Activated T-cell treated with anti-CD3 and anti-CD28 coated beads, Interleukin-2, amount 50 U/mL, for 24 hours (primary cell): ENCODE results near the gene ADD3.
"Not testable (repeated sequence)": the region's sequence is repeated elsewhere in the genome, so short reads cannot be mapped to it uniquely, and the experiment has no call there.

Source experiments
- DNase-seq: peaks from one replicate; pipeline ENCODE4 v3.0.0-alpha.2; 2020
- H3K27ac Mint-ChIP-seq: 2 replicates; pipeline ENCODE4 v1.8.0; 2020; ENCODE audit warnings: mild to moderate bottlenecking, mixed read lengths
- H3K27me3 Mint-ChIP-seq: 2 replicates; pipeline ENCODE4 v1.8.0; 2020; ENCODE audit warnings: mixed read lengths
- H3K36me3 Mint-ChIP-seq: 2 replicates; pipeline ENCODE4 v1.8.0; 2020; ENCODE audit warnings: low read depth, mixed read lengths
- H3K4me1 Mint-ChIP-seq: 2 replicates; pipeline ENCODE4 v1.8.0; 2020; ENCODE audit warnings: low read depth, mixed read lengths
- H3K4me3 Mint-ChIP-seq: 2 replicates; pipeline ENCODE4 v1.8.0; 2020; ENCODE audit warnings: mild to moderate bottlenecking, moderate library complexity, mixed read lengths
- H3K9me3 Mint-ChIP-seq: 2 replicates; pipeline ENCODE4 v1.8.0; 2020; ENCODE audit warnings: mixed read lengths

ADD3 gene

DNA sequence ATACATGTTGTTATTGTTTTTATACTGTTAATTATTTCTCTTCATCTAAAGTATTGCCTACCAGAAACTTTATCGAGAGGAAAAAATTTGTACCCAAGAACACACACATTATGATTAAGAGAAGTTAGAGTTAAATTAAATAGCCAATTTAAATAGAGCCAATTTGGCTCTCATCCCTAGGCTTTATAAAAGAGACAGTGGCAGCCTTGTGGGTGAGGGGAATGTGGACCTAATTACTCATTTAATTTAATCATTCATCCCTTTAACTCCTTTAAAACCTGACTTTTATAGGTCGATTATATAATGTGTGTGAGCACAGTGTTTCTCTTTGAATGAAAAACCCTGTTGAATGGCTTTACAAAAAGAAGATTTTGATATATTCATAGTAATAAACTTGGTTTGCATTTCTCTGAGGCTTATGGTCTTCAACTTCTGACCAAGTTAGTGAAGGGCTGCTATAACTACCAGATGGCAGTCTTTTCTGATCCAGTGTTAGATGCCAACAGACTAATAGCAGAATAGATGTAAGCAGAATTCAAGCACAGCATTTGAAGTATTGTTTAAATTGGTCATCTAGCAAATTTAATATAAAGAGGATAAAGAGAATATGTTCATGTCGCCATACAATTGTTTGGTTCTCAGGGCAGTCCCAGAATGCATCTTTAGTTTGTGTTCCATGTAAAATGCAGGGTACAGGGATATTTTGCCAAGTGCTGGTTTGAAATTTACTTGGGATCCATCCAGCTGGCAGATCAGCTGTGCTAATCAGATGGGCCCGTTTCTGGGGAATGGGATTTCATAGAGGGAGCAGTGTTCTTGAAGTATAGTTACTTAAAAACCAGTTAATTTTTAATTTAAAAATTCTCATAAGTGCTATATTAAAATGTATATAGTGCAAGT is 25.3 kb downstream of the ADD3 start:
- Mint-ChIP-seq H3K9me3 (no peaks in the 10 kb centered on the region), H3K4me3 (no peak overlapping the region), H3K27ac (no peak overlapping the region), H3K27me3 (no peaks in the 10 kb centered on the region), H3K4me1 (peaks cover 76% of the 10 kb centered on the region), H3K36me3 (peaks cover 3% of the 10 kb centered on the region)
- DNase-seq: no peak

- peaks cover 82% of the 10 kb centered on the region for H3K4me1 Mint-ChIP-seq
- no peak overlapping the region for H3K4me3 Mint-ChIP-seq
- no peak overlapping the region for H3K27ac Mint-ChIP-seq
- no peak for DNase-seq
- no peaks in the 10 kb centered on the region for H3K27me3 Mint-ChIP-seq
- H3K36me3 Mint-ChIP-seq: peaks cover 3% of the 10 kb centered on the region
- no peaks in the 10 kb centered on the region for H3K9me3 Mint-ChIP-seq
Measured at GRCh38 chr10:110033701-110034235, 26.0 kb downstream of the ADD3 start.

DNA sequence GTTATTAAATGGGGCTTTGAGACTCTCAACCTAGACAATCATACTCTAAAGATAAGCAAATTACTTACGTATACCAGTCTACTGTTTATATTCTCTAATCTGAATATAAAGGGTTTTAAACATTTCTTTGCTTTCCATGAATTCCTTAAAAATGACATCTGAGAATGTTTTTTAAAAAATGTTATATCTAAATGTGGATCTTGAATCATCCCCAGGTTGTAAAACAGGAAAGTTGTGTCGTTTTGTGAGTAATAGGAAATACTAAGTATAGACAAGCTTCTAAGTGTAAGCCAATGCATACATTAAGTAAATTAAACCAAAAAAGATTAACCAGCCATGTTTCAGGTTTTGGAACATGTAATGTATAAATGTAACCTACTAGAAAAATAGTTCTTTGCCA is 26.8 kb downstream of the ADD3 start:
- no peaks in the 10 kb centered on the region for H3K27me3 Mint-ChIP-seq
- no peak overlapping the region for H3K4me3 Mint-ChIP-seq
- DNase-seq: no peak
- no peaks in the 10 kb centered on the region for H3K9me3 Mint-ChIP-seq
- H3K36me3 Mint-ChIP-seq: peaks cover 3% of the 10 kb centered on the region
- H3K27ac Mint-ChIP-seq: peak overlapping the region; percentile 90
- H3K4me1 Mint-ChIP-seq: peaks cover 84% of the 10 kb centered on the region

DNA sequence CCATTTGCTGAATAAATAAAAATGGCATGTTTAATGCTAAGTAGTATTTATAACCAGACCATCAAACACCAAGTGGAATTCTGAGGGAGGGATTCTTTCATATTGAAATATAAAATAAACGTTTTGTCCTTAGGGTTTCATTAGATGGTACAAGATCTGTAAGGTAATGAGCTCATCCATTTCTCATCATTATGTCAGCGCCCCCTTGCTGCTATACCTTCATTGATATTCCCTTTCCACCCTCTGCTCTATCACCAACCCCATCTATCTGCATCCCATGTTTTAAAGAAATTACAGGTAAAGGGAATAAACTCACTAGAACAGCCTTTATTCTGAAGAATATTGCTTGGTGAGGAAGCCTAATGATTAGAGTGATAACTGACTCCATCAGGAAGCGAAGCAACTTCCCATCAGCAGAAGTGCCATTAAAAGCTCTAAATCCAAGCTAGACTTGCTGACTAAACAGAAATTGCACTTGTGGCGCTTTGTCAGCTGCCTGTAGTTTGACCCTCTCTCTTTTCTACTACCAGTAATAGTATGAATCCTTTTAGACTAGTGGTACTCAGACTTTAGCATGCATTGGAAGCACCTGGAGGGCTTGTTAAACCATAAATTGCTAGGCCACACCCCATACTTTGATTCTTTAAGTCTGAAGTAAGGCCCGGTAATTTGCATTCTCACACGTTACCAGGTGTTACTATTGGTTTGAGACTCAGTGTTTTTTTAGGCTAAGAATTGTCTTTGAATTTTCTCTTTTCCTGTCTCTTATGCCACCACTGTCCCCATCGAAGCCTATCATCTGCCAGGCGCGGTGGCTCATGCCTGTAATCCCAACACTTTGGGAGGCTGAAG is 27.5 kb downstream of the ADD3 start:
- DNase-seq: no peak
- H3K36me3 Mint-ChIP-seq: peaks cover 3% of the 10 kb centered on the region
- H3K4me1 Mint-ChIP-seq: peaks cover 89% of the 10 kb centered on the region
- no peaks in the 10 kb centered on the region for H3K27me3 Mint-ChIP-seq
- H3K9me3 Mint-ChIP-seq: no peaks in the 10 kb centered on the region
- peak overlapping the region; percentile 90 for H3K27ac Mint-ChIP-seq
- peak overlapping the region; percentile 41 for H3K4me3 Mint-ChIP-seq

GRCh38 chr10:110036640-110037039 is 28.9 kb downstream of the ADD3 start:
- Mint-ChIP-seq H3K27ac (peak overlapping the region; percentile 90), H3K4me1 (peaks cover 93% of the 10 kb centered on the region), H3K4me3 (no peak overlapping the region)

DNA sequence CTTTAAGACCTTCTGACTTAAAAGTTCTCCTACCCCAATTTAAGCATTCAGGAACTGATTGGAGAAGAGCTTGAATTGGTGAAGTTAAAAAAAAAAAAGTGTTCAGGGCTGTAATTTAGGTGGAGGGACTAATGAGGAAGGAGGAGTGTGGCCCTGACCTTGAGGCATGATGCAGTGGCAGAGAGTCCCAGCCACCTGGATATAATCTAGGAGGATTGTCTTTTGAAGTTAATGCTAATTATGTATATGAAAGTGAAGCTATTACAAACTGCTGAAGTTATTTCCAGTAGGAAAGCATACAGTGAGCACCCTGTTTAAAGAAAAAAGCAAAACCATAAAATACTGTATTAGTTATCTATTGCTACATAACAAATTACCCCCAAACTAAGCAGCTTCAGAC is 31.5 kb downstream of the ADD3 start:
- peaks cover 7% of the 10 kb centered on the region for H3K36me3 Mint-ChIP-seq
- no peak for DNase-seq
- peaks cover 88% of the 10 kb centered on the region for H3K4me1 Mint-ChIP-seq
- no peaks in the 10 kb centered on the region for H3K27me3 Mint-ChIP-seq
- H3K27ac Mint-ChIP-seq: peak overlapping the region; percentile 31
- H3K4me3 Mint-ChIP-seq: no peak overlapping the region
- peaks cover 2% of the 10 kb centered on the region for H3K9me3 Mint-ChIP-seq

More at GRCh38 chr10:110036640-110037039, 28.9 kb downstream of the ADD3 start:
- Mint-ChIP-seq H3K9me3 (no peaks in the 10 kb centered on the region), H3K27me3 (no peaks in the 10 kb centered on the region), H3K36me3 (no peaks in the 10 kb centered on the region)
- DNase-seq: no peak

- H3K36me3 Mint-ChIP-seq: peaks cover 9% of the 10 kb centered on the region
- H3K9me3 Mint-ChIP-seq: peaks cover 2% of the 10 kb centered on the region
- H3K4me1 Mint-ChIP-seq: peaks cover 88% of the 10 kb centered on the region
- H3K27me3 Mint-ChIP-seq: no peaks in the 10 kb centered on the region
- H3K4me3 Mint-ChIP-seq: no peak overlapping the region
- peak overlapping the region; percentile 50 for H3K27ac Mint-ChIP-seq
- DNase-seq: no peak
Measured at GRCh38 chr10:110040108-110040507, 32.3 kb downstream of the ADD3 start.

- H3K36me3 Mint-ChIP-seq: peaks cover 9% of the 10 kb centered on the region
- H3K9me3 Mint-ChIP-seq: peaks cover 2% of the 10 kb centered on the region
- no peak for DNase-seq
- H3K27me3 Mint-ChIP-seq: no peaks in the 10 kb centered on the region
- H3K4me1 Mint-ChIP-seq: peaks cover 86% of the 10 kb centered on the region
- H3K4me3 Mint-ChIP-seq: no peak overlapping the region
- peak overlapping the region; percentile 50 for H3K27ac Mint-ChIP-seq
Measured at GRCh38 chr10:110040767-110041478, 33.1 kb downstream of the ADD3 start.

- no peak for DNase-seq
- H3K4me1 Mint-ChIP-seq: peaks cover 85% of the 10 kb centered on the region
- no peak overlapping the region for H3K4me3 Mint-ChIP-seq
- H3K9me3 Mint-ChIP-seq: peaks cover 2% of the 10 kb centered on the region
- H3K27ac Mint-ChIP-seq: peak overlapping the region; percentile 31
- H3K36me3 Mint-ChIP-seq: peaks cover 9% of the 10 kb centered on the region
- H3K27me3 Mint-ChIP-seq: no peaks in the 10 kb centered on the region
Measured at GRCh38 chr10:110041479-110041829, 33.7 kb downstream of the ADD3 start.

DNA sequence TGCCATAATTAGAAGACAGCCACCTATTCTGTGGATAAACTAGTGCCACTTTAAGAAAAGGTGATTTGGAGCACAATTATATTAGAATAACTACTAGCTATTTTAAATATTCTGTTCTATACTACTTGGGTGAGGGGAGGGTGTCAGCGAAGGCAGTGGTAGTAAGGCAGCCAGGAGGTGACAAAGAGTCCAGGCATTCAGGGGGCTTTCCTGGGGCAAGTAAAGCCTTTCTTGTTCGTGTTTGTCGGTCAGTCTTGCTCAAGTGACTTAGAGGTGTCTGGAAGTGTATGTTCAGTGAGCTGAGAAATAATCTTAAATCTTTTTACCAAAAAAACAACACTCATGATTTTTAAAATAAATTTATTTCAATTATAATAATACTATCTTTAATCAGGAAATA is 34.4 kb downstream of the ADD3 start:
- Mint-ChIP-seq H3K27ac (peak overlapping the region; percentile 50), H3K36me3 (peaks cover 14% of the 10 kb centered on the region), H3K27me3 (no peaks in the 10 kb centered on the region), H3K4me1 (peaks cover 82% of the 10 kb centered on the region), H3K9me3 (peaks cover 2% of the 10 kb centered on the region), H3K4me3 (no peak overlapping the region)
- no peak for DNase-seq

- peaks cover 3% of the 10 kb centered on the region for H3K9me3 Mint-ChIP-seq
- peaks cover 81% of the 10 kb centered on the region for H3K4me1 Mint-ChIP-seq
- no peak for DNase-seq
- H3K27me3 Mint-ChIP-seq: no peaks in the 10 kb centered on the region
- H3K36me3 Mint-ChIP-seq: peaks cover 19% of the 10 kb centered on the region
- H3K4me3 Mint-ChIP-seq: no peak overlapping the region
- no peak overlapping the region for H3K27ac Mint-ChIP-seq
Measured at GRCh38 chr10:110042891-110043290, 35.1 kb downstream of the ADD3 start.

- H3K27ac Mint-ChIP-seq: peak overlapping the region; percentile 67
- H3K4me1 Mint-ChIP-seq: peaks cover 75% of the 10 kb centered on the region
- no peaks in the 10 kb centered on the region for H3K27me3 Mint-ChIP-seq
- DNase-seq: no peak
- peaks cover 35% of the 10 kb centered on the region for H3K36me3 Mint-ChIP-seq
- no peak overlapping the region for H3K4me3 Mint-ChIP-seq
- H3K9me3 Mint-ChIP-seq: peaks cover 11% of the 10 kb centered on the region
Measured at GRCh38 chr10:110044681-110045080, 36.9 kb downstream of the ADD3 start.

- Mint-ChIP-seq H3K4me1 (peaks cover 75% of the 10 kb centered on the region), H3K27me3 (no peaks in the 10 kb centered on the region), H3K4me3 (no peak overlapping the region), H3K36me3 (peaks cover 46% of the 10 kb centered on the region), H3K27ac (peak overlapping the region; percentile 68), H3K9me3 (peaks cover 17% of the 10 kb centered on the region)
- DNase-seq: no peak
Measured at GRCh38 chr10:110045772-110046171, 38.0 kb downstream of the ADD3 start.

GRCh38 chr10:110048145-110048544 is 40.4 kb downstream of the ADD3 start:
- DNase-seq, H3K27ac Mint-ChIP-seq, H3K4me3 Mint-ChIP-seq, H3K27me3 Mint-ChIP-seq: not testable (repeated sequence)
- H3K36me3 Mint-ChIP-seq: peaks cover 53% of the 10 kb centered on the region
- H3K9me3 Mint-ChIP-seq: peaks cover 21% of the 10 kb centered on the region
- peaks cover 80% of the 10 kb centered on the region for H3K4me1 Mint-ChIP-seq
